Left lung (tissue), 10 donors: ENCODE data around the gene TMEM94. TPM values are rescaled to one million over a fixed set of nuclear protein-coding genes. Genes with fewer than 3 reads are reported as not detected.

Experiments
- ATAC-seq: fragments of 200-7000 bp; cut with Tn5 transposase; one replicate; pipeline ENCODE4 v1.9.1; 2020; ENCODE audit warnings: moderate library complexity
- DNase-seq, 4 donors: peaks; one replicate each; pipeline ENCODE4 v3.0.0-alpha.2; 2013 to 2020
- H3K27ac ChIP-seq, 2 donors: fragments of 200-600 bp; sonication (generic) in 1 of 2; one replicate each; pipeline versions ENCODE4 v1.5.0 to v1.8.0; 2020 to 2021
- H3K27me3 ChIP-seq, 2 donors: fragments of 200-600 bp; sonication (generic) in 1 of 2; one replicate each; pipeline versions ENCODE4 v1.5.0 to v1.8.0; 2020 to 2021
- H3K36me3 ChIP-seq, 2 donors: fragments of 200-600 bp; sonication (generic) in 1 of 2; one replicate each; pipeline versions ENCODE4 v1.5.0 to v1.8.0; 2020 to 2021
- H3K4me1 ChIP-seq, 2 donors: fragments of 200-600 bp; one replicate each; pipeline ENCODE4 v1.8.0; 2021
- H3K4me3 ChIP-seq, 2 donors: fragments of 200-600 bp; sonication (generic) in 1 of 2; one replicate each; pipeline versions ENCODE4 v1.5.0 to v1.8.0; 2020 to 2021; ENCODE audit warnings: mild to moderate bottlenecking in 1 of 2
- H3K9me3 ChIP-seq, 2 donors: fragments of 200-600 bp; sonication (generic) in 1 of 2; one replicate each; pipeline versions ENCODE4 v1.5.0 to v1.8.0; 2020 to 2021
- intact Hi-C, 2 donors: fragments of 100-400 bp; cut with DNase I; formaldehyde crosslinking; loops; one replicate each; pipeline versions ENCODE4 v1.11.2 to v1.14.2; 2022
- polyA plus RNA-seq, 6 donors: library from polyadenylated mRNA; unstranded; fragments of 120-200 nt; gene quantifications; one replicate each; pipeline ENCODE4 v1.2.1, GENCODE V29; 2013; ENCODE audit not compliant: insufficient read length in 6 of 6
- total RNA-seq, 2 donors: library from RNA; stranded (reverse); fragmentation: NEBNext Ultra II Directional; extraction: Animal tissue kit (Norgen Biotek cat#: 25700); gene quantifications; one replicate each; pipeline ENCODE4 v1.2.1, GENCODE V29; 2021
- TF ChIP-seq, protein P1 (sequence below), 2 donors: fragments of 200-600 bp; sonication (generic) in 1 of 2; IDR thresholded peaks; one replicate each; pipeline versions ENCODE4 v1.5.0 to v1.8.0; 2021; ENCODE audit warnings: antibody characterized with exemption in 2 of 2
- donor health status: DM: no; HTN: yes; CAD: no.
- donor health status: DM: no; HTN: no; CAD: no.

The TMEM94 gene
- total and polyA plus RNA-seq, 8 donors: 68.4 to 91.7 (median 77.7) TPM

GRCh38 chr17:75507733-75508719, 51.6 kb downstream of the TMEM94 start:
- intact Hi-C loops: no loop called here
- H3K4me3 ChIP-seq: peak overlapping the region in 1 of 2 donors; percentile 16
- H3K27ac ChIP-seq: peak overlapping the region; percentile 56 to 77
- H3K27me3 ChIP-seq: no peaks in the 10 kb centered on the region
- H3K9me3 ChIP-seq: no peaks in the 10 kb centered on the region
- DNase-seq (peak in 1 of 4 donors; percentile 67), ATAC-seq (no peak)
- TF ChIP-seq, protein P1, sequence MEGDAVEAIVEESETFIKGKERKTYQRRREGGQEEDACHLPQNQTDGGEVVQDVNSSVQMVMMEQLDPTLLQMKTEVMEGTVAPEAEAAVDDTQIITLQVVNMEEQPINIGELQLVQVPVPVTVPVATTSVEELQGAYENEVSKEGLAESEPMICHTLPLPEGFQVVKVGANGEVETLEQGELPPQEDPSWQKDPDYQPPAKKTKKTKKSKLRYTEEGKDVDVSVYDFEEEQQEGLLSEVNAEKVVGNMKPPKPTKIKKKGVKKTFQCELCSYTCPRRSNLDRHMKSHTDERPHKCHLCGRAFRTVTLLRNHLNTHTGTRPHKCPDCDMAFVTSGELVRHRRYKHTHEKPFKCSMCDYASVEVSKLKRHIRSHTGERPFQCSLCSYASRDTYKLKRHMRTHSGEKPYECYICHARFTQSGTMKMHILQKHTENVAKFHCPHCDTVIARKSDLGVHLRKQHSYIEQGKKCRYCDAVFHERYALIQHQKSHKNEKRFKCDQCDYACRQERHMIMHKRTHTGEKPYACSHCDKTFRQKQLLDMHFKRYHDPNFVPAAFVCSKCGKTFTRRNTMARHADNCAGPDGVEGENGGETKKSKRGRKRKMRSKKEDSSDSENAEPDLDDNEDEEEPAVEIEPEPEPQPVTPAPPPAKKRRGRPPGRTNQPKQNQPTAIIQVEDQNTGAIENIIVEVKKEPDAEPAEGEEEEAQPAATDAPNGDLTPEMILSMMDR (IDR thresholded peaks at IDR 0.05): no peak
- H3K36me3 ChIP-seq: peaks cover 0 to 51% of the 10 kb centered on the region in 2 donors
- peaks cover 13 to 59% of the 10 kb centered on the region in 2 donors for H3K4me1 ChIP-seq

DNA sequence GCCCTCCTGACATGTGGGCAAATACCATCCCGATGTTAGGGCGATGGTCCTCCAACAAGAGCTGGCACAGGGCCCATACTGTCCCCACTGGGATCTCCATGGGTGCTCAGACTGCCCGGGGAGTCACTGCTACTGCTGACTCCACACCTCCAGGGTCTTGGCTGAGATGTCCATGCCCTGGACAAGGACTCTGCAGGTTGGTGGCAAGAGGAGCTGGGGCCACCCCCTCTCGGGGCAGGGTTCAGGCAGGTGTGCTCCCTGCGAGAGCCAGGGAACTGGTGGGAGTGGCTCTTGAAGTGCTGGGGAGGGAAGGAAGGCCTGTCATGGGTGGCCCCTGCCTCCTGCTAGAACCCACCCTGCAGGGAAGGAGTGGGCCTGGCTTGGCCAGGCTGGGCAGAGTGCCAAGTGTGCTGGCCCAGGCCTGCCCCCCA, 52.5 kb downstream of the TMEM94 start:
- peak overlapping the region; percentile 56 to 77 for H3K27ac ChIP-seq
- H3K4me3 ChIP-seq: peak overlapping the region in 1 of 2 donors; percentile 16
- H3K4me1 ChIP-seq: peaks cover 13 to 59% of the 10 kb centered on the region in 2 donors
- DNase-seq (peak in 1 of 4 donors; percentile 44), ATAC-seq (no peak)
- H3K9me3 ChIP-seq: no peaks in the 10 kb centered on the region
- TF ChIP-seq, protein P1 (IDR thresholded peaks at IDR 0.05): no peak
- H3K27me3 ChIP-seq: peaks cover 0 to 4% of the 10 kb centered on the region in 2 donors
- intact Hi-C loops: no loop called here
- H3K36me3 ChIP-seq: peaks cover 0 to 45% of the 10 kb centered on the region in 2 donors

GRCh38 chr17:75509528-75510258, 53.3 kb downstream of the TMEM94 start:
- peaks cover 0 to 11% of the 10 kb centered on the region in 2 donors for H3K27me3 ChIP-seq
- DNase-seq (peak in 1 of 4 donors; percentile 76), ATAC-seq (peak; percentile 9)
- peaks cover 0 to 38% of the 10 kb centered on the region in 2 donors for H3K36me3 ChIP-seq
- no peaks in the 10 kb centered on the region for H3K9me3 ChIP-seq
- H3K4me3 ChIP-seq: peak overlapping the region in 1 of 2 donors; percentile 16
- TF ChIP-seq, protein P1 (IDR thresholded peaks at IDR 0.05): no peak
- peaks cover 13 to 53% of the 10 kb centered on the region in 2 donors for H3K4me1 ChIP-seq
- intact Hi-C loops: no loop called here
- H3K27ac ChIP-seq: peak overlapping the region; percentile 57 to 77

DNA sequence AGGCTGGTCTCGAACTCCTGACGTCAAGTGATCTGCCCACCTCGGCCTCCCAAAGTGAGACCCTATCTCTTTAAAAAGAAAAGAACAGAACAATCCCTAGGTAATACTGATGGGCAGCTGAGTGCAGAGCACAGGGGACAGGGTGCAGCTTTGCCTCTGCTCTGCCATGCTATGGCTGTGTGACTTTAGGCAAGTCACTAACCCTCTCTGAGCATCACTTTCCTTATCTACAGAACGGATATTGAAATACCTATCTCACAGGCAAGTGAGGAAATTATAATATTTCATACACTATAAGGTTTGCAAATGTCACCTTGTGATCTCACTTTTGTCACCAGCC, 54.8 kb downstream of the TMEM94 start:
- H3K27ac ChIP-seq: peak overlapping the region; percentile 75 to 77

More for the DNA sequence above, 54.8 kb downstream of the TMEM94 start:
- peaks cover 0 to 23% of the 10 kb centered on the region in 2 donors for H3K36me3 ChIP-seq
- peaks cover 0 to 24% of the 10 kb centered on the region in 2 donors for H3K27me3 ChIP-seq
- H3K4me1 ChIP-seq: peaks cover 13 to 59% of the 10 kb centered on the region in 2 donors
- ATAC-seq (no peak), DNase-seq (no peak)
- TF ChIP-seq, protein P1 (IDR thresholded peaks at IDR 0.05): no peak
- peak overlapping the region in 1 of 2 donors; percentile 95 for H3K4me3 ChIP-seq
- intact Hi-C loops: no loop called here
- H3K9me3 ChIP-seq: no peaks in the 10 kb centered on the region
